SK-N-SH treated with all-trans-retinoic acid at 6 μM for 48 hours (cell line): ENCODE data around the gene MDM4.

ENCODE experiments used
- ARNTL ChIP-seq: fragments of 450-650 bp; formaldehyde crosslinking; IDR thresholded peaks from 2 replicates; pipeline ENCODE4 v1.5.0; 2020; ENCODE audit warnings: low read depth, mild to moderate bottlenecking, moderate library complexity, borderline replicate concordance
- BACH2 ChIP-seq: fragments of 250-450 bp; sonication (Bioruptor Pico); IDR thresholded peaks from 2 replicates; pipeline ENCODE4 v1.9.0; 2021; ENCODE audit warnings: mild to moderate bottlenecking, borderline replicate concordance
- CSDC2 ChIP-seq: fragments of 250-450 bp; sonication (Bioruptor Pico); IDR thresholded peaks from 2 replicates; pipeline ENCODE4 v1.5.0; 2020; ENCODE audit warnings: mild to moderate bottlenecking, moderate library complexity
- ESRRG ChIP-seq: fragments of 250-450 bp; sonication (Bioruptor Pico); IDR thresholded peaks from 2 replicates; pipeline ENCODE4 v1.6.1; 2021; ENCODE audit warnings: mild to moderate bottlenecking
- OSR1 ChIP-seq: fragments of 250-450 bp; sonication (Bioruptor Pico); IDR thresholded peaks from 2 replicates; pipeline ENCODE4 v1.8.0; 2022; ENCODE audit warnings: moderate library complexity, mild to moderate bottlenecking, inconsistent platforms
- SNAI2 ChIP-seq: fragments of 250-450 bp; sonication (Bioruptor Pico); IDR thresholded peaks from 2 replicates; pipeline ENCODE4 v1.5.0; 2020; ENCODE audit warnings: mild to moderate bottlenecking, moderate library complexity
- ZNF565 ChIP-seq: fragments of 450-650 bp; formaldehyde crosslinking; conservative IDR thresholded peaks from 2 replicates; pipeline ENCODE4 v1.5.0; 2020; ENCODE audit warnings: low read depth, mild to moderate bottlenecking, moderate library complexity
- TF ChIP-seq, protein P1 (sequence below): fragments of 250-450 bp; sonication (Bioruptor Pico); IDR thresholded peaks from 2 replicates; pipeline ENCODE4 v1.5.1; 2020; ENCODE audit warnings: low read depth, mild to moderate bottlenecking, moderate library complexity
- TF ChIP-seq, protein P2 (sequence below): fragments of 250-450 bp; sonication (Bioruptor Pico); IDR thresholded peaks from 2 replicates; pipeline ENCODE4 v1.8.0; 2020; ENCODE audit warnings: mild to moderate bottlenecking, moderate library complexity, borderline replicate concordance

DNA sequence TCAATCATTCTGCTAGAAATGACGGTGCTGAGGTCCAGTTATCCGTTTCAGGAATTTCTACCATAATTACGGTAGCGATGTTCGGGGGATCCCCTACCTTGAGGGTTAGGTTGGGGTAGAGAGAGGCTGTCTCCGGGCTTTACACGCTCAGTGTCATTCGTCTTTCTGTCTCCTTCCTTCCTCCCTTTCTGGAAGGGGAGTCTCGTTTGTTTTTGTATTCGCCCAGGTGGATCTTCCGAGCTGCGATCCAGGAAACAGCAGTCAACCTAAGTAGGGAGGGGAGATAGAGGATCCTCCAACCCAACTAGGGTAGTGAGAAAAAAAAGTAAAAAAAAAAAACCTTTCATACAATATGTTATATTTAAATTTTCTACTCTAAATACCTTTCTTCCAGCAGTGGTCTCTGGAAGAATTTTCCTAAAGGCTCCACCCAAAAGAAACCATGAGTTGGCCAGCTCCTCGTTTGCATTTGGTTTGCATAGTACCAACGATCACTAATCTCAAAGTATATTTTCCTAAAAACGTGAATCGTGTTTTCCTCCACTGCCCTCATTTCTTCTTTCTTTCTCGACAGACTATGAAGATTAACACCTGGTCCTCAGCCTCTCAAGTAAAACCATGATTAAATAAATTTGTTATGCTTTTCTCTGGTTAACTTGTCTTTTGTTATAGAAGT is 21.0 kb upstream of the MDM4 start:
- TF ChIP-seq OSR1 (CRISPR knock-in tag) (no peak), ESRRG (CRISPR knock-in tag) (no peak), ARNTL (CRISPR knock-in tag) (no peak), BACH2 (CRISPR knock-in tag) (no peak), SNAI2 (CRISPR knock-in tag) (no peak), ZNF565 (no peak), CSDC2 (CRISPR knock-in tag) (no peak)
- TF ChIP-seq, protein P1, sequence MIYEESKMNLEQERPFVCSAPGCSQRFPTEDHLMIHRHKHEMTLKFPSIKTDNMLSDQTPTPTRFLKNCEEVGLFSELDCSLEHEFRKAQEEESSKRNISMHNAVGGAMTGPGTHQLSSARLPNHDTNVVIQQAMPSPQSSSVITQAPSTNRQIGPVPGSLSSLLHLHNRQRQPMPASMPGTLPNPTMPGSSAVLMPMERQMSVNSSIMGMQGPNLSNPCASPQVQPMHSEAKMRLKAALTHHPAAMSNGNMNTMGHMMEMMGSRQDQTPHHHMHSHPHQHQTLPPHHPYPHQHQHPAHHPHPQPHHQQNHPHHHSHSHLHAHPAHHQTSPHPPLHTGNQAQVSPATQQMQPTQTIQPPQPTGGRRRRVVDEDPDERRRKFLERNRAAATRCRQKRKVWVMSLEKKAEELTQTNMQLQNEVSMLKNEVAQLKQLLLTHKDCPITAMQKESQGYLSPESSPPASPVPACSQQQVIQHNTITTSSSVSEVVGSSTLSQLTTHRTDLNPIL = no peak
- TF ChIP-seq, protein P2, sequence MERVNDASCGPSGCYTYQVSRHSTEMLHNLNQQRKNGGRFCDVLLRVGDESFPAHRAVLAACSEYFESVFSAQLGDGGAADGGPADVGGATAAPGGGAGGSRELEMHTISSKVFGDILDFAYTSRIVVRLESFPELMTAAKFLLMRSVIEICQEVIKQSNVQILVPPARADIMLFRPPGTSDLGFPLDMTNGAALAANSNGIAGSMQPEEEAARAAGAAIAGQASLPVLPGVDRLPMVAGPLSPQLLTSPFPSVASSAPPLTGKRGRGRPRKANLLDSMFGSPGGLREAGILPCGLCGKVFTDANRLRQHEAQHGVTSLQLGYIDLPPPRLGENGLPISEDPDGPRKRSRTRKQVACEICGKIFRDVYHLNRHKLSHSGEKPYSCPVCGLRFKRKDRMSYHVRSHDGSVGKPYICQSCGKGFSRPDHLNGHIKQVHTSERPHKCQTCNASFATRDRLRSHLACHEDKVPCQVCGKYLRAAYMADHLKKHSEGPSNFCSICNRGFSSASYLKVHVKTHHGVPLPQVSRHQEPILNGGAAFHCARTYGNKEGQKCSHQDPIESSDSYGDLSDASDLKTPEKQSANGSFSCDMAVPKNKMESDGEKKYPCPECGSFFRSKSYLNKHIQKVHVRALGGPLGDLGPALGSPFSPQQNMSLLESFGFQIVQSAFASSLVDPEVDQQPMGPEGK (CRISPR knock-in tag) = no peak
